B cell (primary cell): ENCODE measurements around the gene FBLN2. TPM values are rescaled to one million over a fixed set of nuclear protein-coding genes. Genes with fewer than 3 reads are reported as not detected.
A peak's percentile ranks its signal among the peaks of the same experiment; 100 is the strongest.

Experiments used
- ATAC-seq: fragments of 200-7000 bp; cut with Tn5 transposase; one replicate; pipeline ENCODE4 v1.10.0; 2021; ENCODE audit warnings: low read depth, mild to moderate bottlenecking, moderate number of reproducible peaks, moderate library complexity
- CTCF ChIA-PET: fragments of 350-600 bp; sonication (Branson Sonifier 250); formaldehyde crosslinking; loops from one replicate; lab custom pipeline; 2021; ENCODE audit warnings: antibody characterized with exemption, inconsistent platforms; lab: Charles Lee
- POLR2A ChIA-PET: fragments of 350-600 bp; sonication (Branson Sonifier 250); formaldehyde crosslinking; loops from one replicate; lab custom pipeline; 2021; ENCODE audit warnings: antibody characterized with exemption; lab: Charles Lee
- DNase-seq: peaks from one replicate; pipeline ENCODE4 v3.0.0; 2013
- H2AFZ ChIP-seq: 2 replicates; pipeline ENCODE4 v1.6.1; 2012; ENCODE audit warnings: mild to moderate bottlenecking, low read depth, low read length; ENCODE audit not compliant: insufficient read depth, poor library complexity, severe bottlenecking
- H3K27ac ChIP-seq, 2 donors: 1 replicate in 1 of 2; 2 replicates in 1 of 2; pipeline ENCODE4 v1.5.1; 2012 to 2013; ENCODE audit warnings: low read length in 2 of 2, mild to moderate bottlenecking in 2 of 2, moderate library complexity in 1 of 2
- H3K27me3 ChIP-seq, 4 experiments: fragments of 200-600 bp in 1 of 4; sonication (generic) in 1 of 4; replicated peaks in 1 of 4; 1 replicate in 2 of 4; 2 replicates in 2 of 4; pipeline versions ENCODE4 v1.6.1 to v1.7.0; 2013 to 2016; ENCODE audit warnings: low read length in 3 of 4, mild to moderate bottlenecking in 2 of 4, mixed read lengths in 1 of 4, moderate library complexity in 1 of 4; ENCODE audit not compliant: insufficient read depth in 4 of 4, control insufficient read depth in 3 of 4; ENCODE audit errors: control extremely low read depth in 1 of 4
- H3K36me3 ChIP-seq, 2 experiments: replicated peaks in 1 of 2; 1 replicate in 1 of 2; 2 replicates in 1 of 2; pipeline versions ENCODE4 v1.6.1 to v1.7.1; 2013; ENCODE audit warnings: low read length in 1 of 2; ENCODE audit not compliant: insufficient read depth in 2 of 2, control insufficient read depth in 1 of 2; ENCODE audit errors: control extremely low read depth in 1 of 2, extremely low read depth in 1 of 2
- H3K4me1 ChIP-seq, 2 donors: fragments of 200-600 bp in 1 of 2; sonication (generic) in 1 of 2; 1 replicate in 1 of 2; 2 replicates in 1 of 2; pipeline versions ENCODE4 v1.5.1 to v1.6.1; 2013 to 2017; ENCODE audit warnings: low read length in 2 of 2; ENCODE audit not compliant: control insufficient read depth in 2 of 2, insufficient read depth in 2 of 2
- H3K4me2 ChIP-seq: replicated peaks from 2 replicates; pipeline ENCODE3; 2012; ENCODE audit warnings: mild to moderate bottlenecking, low read depth, low read length; ENCODE audit not compliant: poor library complexity, severe bottlenecking
- H3K4me3 ChIP-seq, 5 experiments: fragments of 200-600 bp in 1 of 5; sonication (generic) in 1 of 5; 1 replicate in 3 of 5; 2 replicates in 2 of 5; pipeline versions ENCODE4 v1.5.1 to v1.7.0; 2011 to 2016; ENCODE audit warnings: low read length in 4 of 5, mild to moderate bottlenecking in 4 of 5, low read depth in 2 of 5, control low read depth in 1 of 5, moderate library complexity in 1 of 5; ENCODE audit not compliant: insufficient read depth in 1 of 5; ENCODE audit errors: control extremely low read depth in 1 of 5, extremely low read depth in 1 of 5
- H3K79me2 ChIP-seq: fragments of 200-600 bp; sonication (generic); one replicate; pipeline ENCODE4 v1.6.0; 2016; ENCODE audit warnings: low read length; ENCODE audit not compliant: control insufficient read depth, insufficient read depth
- H3K9ac ChIP-seq: fragments of 200-600 bp; sonication (generic); 2 replicates; pipeline ENCODE4 v1.6.1; 2017; ENCODE audit warnings: mild to moderate bottlenecking, low read length, moderate library complexity
- H3K9me3 ChIP-seq, 3 donors: one replicate each; pipeline versions ENCODE4 v1.6.1 to v1.7.1; 2013; ENCODE audit warnings: low read length in 2 of 3; ENCODE audit not compliant: control insufficient read depth in 2 of 3, insufficient read depth in 1 of 3; ENCODE audit errors: control extremely low read depth in 1 of 3
- H4K20me1 ChIP-seq: 2 replicates; pipeline ENCODE4 v1.6.0; 2012; ENCODE audit warnings: mild to moderate bottlenecking, low read length; ENCODE audit not compliant: insufficient read depth, control insufficient read depth, poor library complexity, severe bottlenecking
- H3K27ac Mint-ChIP-seq: one replicate; pipeline ENCODE4 v1.8.0; 2021; ENCODE audit warnings: mixed read lengths
- H3K27me3 Mint-ChIP-seq: one replicate; pipeline ENCODE4 v1.8.0; 2021; ENCODE audit warnings: mixed read lengths
- H3K4me1 Mint-ChIP-seq: one replicate; pipeline ENCODE4 v1.8.0; 2021; ENCODE audit warnings: mixed read lengths
- H3K4me3 Mint-ChIP-seq: one replicate; pipeline ENCODE4 v1.8.0; 2021; ENCODE audit warnings: mixed read lengths
- H3K9me3 Mint-ChIP-seq: one replicate; pipeline ENCODE4 v1.8.0; 2022; ENCODE audit warnings: mixed read lengths; ENCODE audit not compliant: insufficient read depth
- CTCF ChIP-seq: fragments of 200-600 bp; IDR thresholded peaks from one replicate; pipeline ENCODE4 v1.8.0; 2022; ENCODE audit warnings: antibody characterized with exemption, mild to moderate bottlenecking
- EZH2 ChIP-seq: IDR thresholded peaks from 2 replicates; pipeline ENCODE4 v1.6.1; 2012; ENCODE audit warnings: borderline replicate concordance, low read depth, mild to moderate bottlenecking, moderate library complexity, low read length; ENCODE audit not compliant: insufficient read depth, poor library complexity, severe bottlenecking
- WGBS: methylation state at CpG from one replicate; pipeline ENCODE4 v1.1.5; 2013; ENCODE audit warnings: missing lambda C conversion rate; ENCODE audit not compliant: insufficient coverage; 5-methylcytosine and 5-hydroxymethylcytosine counted together
- intact Hi-C: fragments of 100-400 bp; cut with micrococcal nuclease; formaldehyde crosslinking; loops from one replicate; pipeline ENCODE4 v1.10.0; 2022
- polyA plus RNA-seq: library from polyadenylated mRNA; depleted of rRNA; stranded (reverse); fragments of >200 nt; gene quantifications from 2 replicates; pipeline ENCODE4 v1.2.3, GENCODE V29; 2012
- total RNA-seq, 2 donors: library from RNA; stranded (reverse); fragments of 120-200 nt in 1 of 2; gene quantifications; 1 replicate in 1 of 2; 2 replicates in 1 of 2; pipeline versions ENCODE4 v1.2.3 to v1.2.4, GENCODE V29; 2013 to 2022

The FBLN2 gene
- total and polyA plus RNA-seq, 2 donors (not counting 1 experiment from before 2014, with no cell fraction given): 3.6 to 8.2 TPM

GRCh38 chr3:13552857-13553652 lies 4.1 kb downstream of the FBLN2 start:
- ATAC-seq: no peak
- POLR2A ChIA-PET: no interaction called here
- peak overlapping the region; percentile 29 for H3K4me3 Mint-ChIP-seq
- Histone ChIP-seq H3K4me1 (peaks cover 42 to 67% of the 10 kb centered on the region in 2 donors), H4K20me1 (no peaks in the 10 kb centered on the region), H3K4me2 (no peak overlapping the region), H3K79me2 (peaks cover 7% of the 10 kb centered on the region), H3K9ac (no peak overlapping the region), H3K4me3 (no peak overlapping the region), H3K27me3 (peaks cover 0 to 6% (median 2%) of the 10 kb centered on the region in 4 experiments), H3K36me3 (no peaks in the 10 kb centered on the region), H2AFZ (no peak overlapping the region), H3K9me3 (peaks cover 0 to 11% (median 0%) of the 10 kb centered on the region in 3 donors), H3K27ac (no peak overlapping the region)
- no peaks in the 10 kb centered on the region for H3K9me3 Mint-ChIP-seq
- CTCF ChIA-PET: interaction anchor here (1.6 kb wide), 1 partner anchor 95 kb away, joined by 4 read pairs; no protein-coding TSS in a partner anchor
- TF ChIP-seq CTCF (no peak), EZH2 (no peak)
- intact Hi-C loops: no loop called here
- no peak for DNase-seq
- peaks cover 14% of the 10 kb centered on the region for H3K27me3 Mint-ChIP-seq
- H3K4me1 Mint-ChIP-seq: peaks cover 52% of the 10 kb centered on the region
- peak overlapping the region; percentile 20 for H3K27ac Mint-ChIP-seq
- 87% methylated on average over 24 of the region's 28 CpGs for WGBS

GRCh38 chr3:13553686-13554085 lies 4.8 kb downstream of the FBLN2 start:
- H3K4me2 ChIP-seq: peak overlapping the region; percentile 11
- intact Hi-C loops: no loop called here
- CTCF ChIA-PET: no interaction called here
- H4K20me1 ChIP-seq: no peaks in the 10 kb centered on the region
- H3K27ac ChIP-seq: no peak overlapping the region
- no peak overlapping the region for H2AFZ ChIP-seq
- ATAC-seq (no peak), DNase-seq (no peak)
- H3K9me3 ChIP-seq: peaks cover 0 to 11% (median 0%) of the 10 kb centered on the region in 3 donors
- H3K9ac ChIP-seq: no peak overlapping the region
- Mint-ChIP-seq H3K4me1 (peaks cover 49% of the 10 kb centered on the region), H3K27me3 (peaks cover 11% of the 10 kb centered on the region), H3K4me3 (peak overlapping the region; percentile 29), H3K27ac (peak overlapping the region; percentile 20), H3K9me3 (no peaks in the 10 kb centered on the region)
- H3K27me3 ChIP-seq: peaks cover 0 to 3% (median under 1%) of the 10 kb centered on the region in 4 experiments
- POLR2A ChIA-PET: no interaction called here
- H3K79me2 ChIP-seq: peaks cover 7% of the 10 kb centered on the region
- no peaks in the 10 kb centered on the region for H3K36me3 ChIP-seq
- TF ChIP-seq CTCF: no peak
- no peak for TF ChIP-seq EZH2
- H3K4me3 ChIP-seq: no peak overlapping the region
- peaks cover 36 to 62% of the 10 kb centered on the region in 2 donors for H3K4me1 ChIP-seq
- WGBS: 34% methylated on average over 11 of the region's 12 CpGs
